Body of pancreas (tissue), 4 donors: ENCODE measurements around the gene RFTN2.

Source experiments
- CTCF ChIP-seq, 7 experiments: fragments of 450-650 bp in 4 of 7; fragments of 200-600 bp in 3 of 7; sonication (generic) in 3 of 7; IDR thresholded peaks; one replicate each; pipeline ENCODE4 v1.5.1; 2016 to 2019; ENCODE audit warnings: antibody characterized with exemption in 7 of 7
- POLR2A ChIP-seq, 3 donors: fragments of 450-650 bp; IDR thresholded peaks; one replicate each; pipeline ENCODE4 v1.6.1; 2016; ENCODE audit warnings: antibody characterized with exemption in 3 of 3, mild to moderate bottlenecking in 2 of 3

- no peak for TF ChIP-seq POLR2A (IDR thresholded peaks at IDR 0.05)
- TF ChIP-seq CTCF (IDR thresholded peaks at IDR 0.05) = no peak
These were observed 42.5 kb upstream of the RFTN2 start for GRCh38 chr2:197717863-197718262.
